CD1c-positive myeloid dendritic cell (primary cell): ENCODE measurements around the gene PRDM16.

Source experiments
- DNase-seq: peaks from one replicate; pipeline ENCODE4 v3.0.0-alpha.2; 2016; ENCODE audit errors: extremely low spot score

PRDM16 gene

DNA sequence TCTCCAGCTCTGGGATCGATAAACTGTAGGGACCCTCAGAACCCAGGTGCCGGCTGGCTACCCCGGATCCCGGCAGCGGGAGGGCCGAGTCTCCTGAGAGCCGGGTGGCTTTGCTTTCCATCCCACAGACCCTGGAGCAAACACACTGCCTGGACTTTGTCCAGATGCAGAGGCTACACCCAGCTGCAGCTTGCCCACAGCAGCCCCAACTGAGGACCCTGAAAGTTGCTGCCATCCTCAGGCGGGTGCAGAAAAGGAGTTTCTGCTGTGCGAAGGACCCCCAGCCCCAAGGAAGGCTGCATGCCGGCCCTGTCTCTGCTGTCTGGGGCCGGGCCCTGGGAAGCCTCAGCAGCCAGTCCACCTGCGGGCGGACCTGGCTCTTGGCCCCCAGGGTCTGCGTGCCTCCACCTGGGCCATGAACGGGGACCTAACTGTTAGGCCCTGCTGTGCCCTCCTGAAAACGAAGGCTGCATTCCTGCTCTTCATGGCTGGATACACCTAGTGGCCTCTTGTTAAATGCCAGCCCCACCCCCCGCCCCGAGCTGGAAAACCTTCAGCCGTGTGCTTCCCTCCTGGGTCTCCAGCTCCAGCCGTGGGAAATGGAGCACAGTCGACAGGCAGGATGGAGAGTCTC, 287.9 kb downstream of the PRDM16 start:
- DNase-seq, result no peak

GRCh38 chr1:3357526-3358297, 288.7 kb downstream of the PRDM16 start:
- no peak for DNase-seq

DNA sequence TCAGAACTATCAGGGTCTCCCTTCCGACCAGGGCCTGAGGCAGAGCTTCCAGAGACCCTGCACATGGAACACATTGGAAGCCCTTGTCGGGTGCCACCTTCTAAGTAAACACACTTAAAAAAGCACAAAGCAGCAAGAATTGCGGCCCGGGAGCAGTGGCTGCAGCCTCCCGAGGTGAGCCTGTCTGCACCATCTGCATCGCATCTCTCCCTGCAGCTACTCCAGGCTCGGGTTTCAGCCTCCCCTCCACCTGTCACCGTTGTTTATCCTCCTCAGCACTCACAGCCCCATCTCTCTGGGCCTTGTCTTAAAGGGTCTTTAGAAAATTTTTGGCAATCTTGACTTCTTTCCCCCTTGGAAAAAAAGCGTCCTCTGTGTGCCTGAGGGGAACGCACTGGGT, 290.3 kb downstream of the PRDM16 start:
- DNase-seq, result no peak

DNA sequence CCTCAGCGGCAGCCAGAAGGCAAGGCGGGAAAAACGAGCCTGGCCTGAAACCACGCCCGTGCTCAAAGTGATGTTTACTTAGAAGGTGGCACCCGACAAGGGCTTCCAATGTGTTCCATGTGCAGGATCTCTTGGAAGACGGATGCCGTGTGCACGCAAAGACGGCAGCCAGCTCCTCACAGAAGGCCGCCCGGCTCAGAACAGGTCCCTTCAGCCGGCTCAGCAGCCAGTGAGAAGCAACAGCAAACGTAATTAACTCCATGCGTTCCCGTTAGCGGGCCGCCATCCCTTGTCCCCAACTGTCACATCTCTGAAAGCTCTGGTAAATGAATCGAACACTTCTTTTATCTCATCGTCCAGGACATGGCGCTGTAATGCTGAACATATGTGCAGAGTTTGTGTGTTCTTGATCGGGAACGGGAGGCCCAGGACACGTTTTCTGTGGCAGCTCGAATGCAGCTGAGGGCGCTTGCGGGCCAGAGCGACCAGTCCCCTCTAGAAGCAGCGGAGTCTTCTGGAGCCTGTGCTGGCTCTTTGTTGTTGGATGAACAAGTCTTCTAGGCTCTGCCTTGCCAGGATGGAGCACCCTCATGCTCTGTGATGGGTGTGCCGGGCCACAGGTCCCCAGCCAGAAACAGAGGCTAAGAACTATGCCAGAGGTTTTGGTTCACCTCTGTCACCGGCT, 290.9 kb downstream of the PRDM16 start:
- no peak for DNase-seq

DNA sequence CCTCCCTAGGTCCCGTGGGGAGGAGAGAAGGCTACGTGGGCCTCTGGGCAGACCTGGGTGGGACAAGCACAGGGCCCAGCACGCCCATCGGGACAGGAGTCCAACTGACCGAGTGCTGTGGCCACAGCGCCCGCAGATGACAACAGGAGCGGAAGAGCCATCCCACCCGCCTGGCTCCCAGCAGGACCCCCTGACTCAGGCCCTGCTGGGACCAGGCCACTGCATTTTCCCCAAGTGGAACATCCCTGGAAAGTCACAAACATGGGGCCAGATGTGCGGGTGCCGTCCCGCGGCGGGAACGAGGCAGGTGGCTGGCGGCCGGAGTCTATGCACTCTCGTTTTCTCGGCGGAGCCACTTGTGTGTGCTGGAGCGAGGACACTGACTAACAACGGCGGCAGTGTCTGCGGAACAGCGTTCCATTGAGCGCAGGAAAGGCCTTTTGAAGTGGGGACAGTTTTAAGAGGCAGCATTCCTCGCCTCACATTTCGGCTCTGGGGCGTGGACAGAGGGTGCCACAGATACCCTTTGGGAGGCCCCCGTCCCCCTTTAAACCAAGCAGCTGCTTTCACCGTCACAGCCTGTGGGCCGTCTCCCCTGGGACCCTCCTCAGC, 291.7 kb downstream of the PRDM16 start:
- no peak for DNase-seq

DNA sequence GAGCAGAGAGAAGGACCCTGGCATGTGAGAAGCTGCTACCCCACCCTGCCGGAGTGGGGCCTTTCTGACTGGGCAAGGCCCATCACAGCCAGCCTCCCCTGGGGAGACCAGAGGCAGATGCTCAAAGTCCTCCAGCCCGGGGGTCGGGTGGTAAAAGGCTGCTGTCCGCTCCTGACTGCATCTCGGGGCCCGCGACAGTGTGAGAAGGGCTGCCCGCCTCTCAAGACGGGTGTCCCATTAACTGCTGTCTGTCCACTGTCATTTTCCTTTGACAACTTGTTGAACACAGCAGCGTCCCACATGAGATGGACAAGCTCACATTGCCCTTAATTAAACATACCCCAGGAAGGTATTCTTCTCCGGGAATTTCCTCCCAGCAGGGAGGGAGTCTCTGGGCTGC, 294.0 kb downstream of the PRDM16 start:
- DNase-seq, result no peak

DNA sequence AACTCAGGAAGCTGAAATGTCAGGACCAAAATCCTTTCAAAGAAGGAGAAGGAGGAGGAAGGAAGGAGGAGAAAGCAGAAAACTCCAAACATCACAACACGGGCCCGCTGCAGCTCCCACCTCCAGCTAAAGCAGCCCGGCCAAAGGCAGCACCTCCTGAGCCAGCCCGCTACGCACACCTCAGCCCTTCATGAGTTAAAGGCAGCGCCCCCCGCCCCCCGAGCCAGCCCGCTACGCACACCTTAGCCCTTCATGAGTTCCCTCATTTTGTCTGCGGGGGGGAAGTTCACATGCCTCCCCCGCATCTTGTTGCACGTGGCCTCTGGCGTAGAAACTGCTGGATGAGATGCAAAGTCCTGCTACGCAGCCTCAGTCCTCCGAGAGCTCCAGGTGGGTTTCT, 294.8 kb downstream of the PRDM16 start:
- no peak for DNase-seq

DNA sequence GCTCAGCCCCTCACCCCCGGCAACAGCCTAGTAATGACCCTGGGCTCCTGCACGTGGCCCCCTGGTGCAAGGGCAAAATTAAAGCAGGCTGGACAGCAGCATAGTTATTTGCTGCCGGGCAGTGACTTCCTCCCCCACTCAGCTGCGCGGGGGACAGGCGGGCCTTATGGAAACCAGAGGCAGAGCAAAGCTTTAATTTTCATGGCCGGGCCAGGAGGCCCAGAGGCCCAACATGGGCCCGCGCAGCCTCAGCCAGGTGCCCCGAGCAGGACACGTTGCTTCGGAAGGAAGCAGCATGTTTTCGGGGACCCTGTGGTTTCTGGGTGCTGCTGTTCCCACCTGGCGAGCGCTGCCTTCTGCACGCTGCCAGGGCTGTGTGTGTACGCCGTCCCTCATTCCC, 295.5 kb downstream of the PRDM16 start:
- DNase-seq, result no peak

DNA sequence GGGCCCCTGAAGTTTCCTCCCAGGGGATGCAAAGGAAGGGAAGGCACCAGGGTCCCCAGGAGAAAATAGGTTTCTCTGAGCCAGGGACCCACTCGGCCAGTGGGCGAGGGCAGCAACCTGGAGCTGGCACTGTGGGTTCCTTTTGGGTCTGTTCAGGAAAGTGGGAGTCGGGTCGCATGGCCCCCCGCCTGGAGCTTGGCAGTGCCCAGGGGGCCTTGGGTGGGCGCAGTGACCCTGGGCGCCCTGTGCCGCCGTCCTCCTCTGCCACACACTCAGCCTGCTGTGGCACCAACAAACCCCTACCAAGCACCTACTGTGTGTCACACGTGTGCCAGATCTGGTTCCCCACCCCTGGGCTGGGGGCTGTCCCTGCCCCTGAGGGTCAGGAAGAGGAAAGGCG, 296.0 kb downstream of the PRDM16 start:
- DNase-seq, result no peak

DNA sequence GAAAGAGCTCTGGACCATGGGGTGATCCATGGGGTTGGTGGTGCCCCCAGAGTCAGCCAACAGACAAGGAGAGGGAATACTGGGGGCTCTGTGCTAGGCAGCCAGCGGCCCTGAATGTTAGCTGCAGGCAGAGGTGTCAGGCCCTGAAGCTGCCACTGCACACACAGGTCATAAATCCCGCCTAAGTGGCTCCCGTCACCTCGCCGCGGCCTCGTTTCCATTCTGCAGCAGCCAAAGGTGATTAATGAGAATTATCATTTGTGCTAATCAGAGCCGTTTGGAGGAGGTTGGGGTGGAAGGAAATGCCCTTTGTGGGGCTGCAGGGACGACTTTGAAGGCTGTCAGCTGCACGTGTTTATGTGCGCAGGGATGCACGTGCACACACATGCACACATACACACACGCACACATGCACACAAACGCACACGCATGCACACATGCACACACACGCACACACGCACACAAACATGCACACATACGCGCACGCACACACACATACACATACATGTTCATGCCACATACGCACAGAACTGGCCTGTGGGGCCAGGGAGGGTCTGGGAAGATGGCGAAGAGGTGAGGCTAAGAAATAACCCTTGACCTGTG, 296.6 kb downstream of the PRDM16 start:
- DNase-seq, result no peak

GRCh38 chr1:3366126-3367051, 297.4 kb downstream of the PRDM16 start:
- DNase-seq, result no peak

- no peak for DNase-seq
Observed at GRCh38 chr1:3367376-3367775, 298.4 kb downstream of the PRDM16 start.

DNA sequence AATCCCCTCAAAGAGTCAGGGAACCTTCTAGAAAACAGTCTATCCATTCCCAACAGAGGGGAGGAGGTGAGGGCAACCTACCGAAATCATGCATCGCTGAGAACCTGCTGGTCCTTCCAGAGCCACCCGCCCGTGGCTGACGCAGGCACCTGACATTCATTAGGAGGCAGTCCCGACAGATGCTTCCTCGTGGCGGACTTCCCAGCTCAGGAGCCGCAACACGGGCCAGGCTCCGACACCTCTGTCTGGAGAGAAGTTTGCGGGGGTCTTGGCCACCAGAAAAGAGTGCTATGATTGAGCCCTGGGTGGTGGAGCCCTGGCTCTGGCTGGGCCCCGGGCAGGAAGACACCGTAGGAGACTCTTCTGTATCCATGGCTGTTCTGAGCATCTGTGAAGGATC, 299.1 kb downstream of the PRDM16 start:
- DNase-seq, result no peak

- DNase-seq, result no peak
Observed at GRCh38 chr1:3368711-3369445, 299.9 kb downstream of the PRDM16 start.

- DNase-seq, result no peak
Observed at GRCh38 chr1:3369446-3370076, 300.6 kb downstream of the PRDM16 start.

DNA sequence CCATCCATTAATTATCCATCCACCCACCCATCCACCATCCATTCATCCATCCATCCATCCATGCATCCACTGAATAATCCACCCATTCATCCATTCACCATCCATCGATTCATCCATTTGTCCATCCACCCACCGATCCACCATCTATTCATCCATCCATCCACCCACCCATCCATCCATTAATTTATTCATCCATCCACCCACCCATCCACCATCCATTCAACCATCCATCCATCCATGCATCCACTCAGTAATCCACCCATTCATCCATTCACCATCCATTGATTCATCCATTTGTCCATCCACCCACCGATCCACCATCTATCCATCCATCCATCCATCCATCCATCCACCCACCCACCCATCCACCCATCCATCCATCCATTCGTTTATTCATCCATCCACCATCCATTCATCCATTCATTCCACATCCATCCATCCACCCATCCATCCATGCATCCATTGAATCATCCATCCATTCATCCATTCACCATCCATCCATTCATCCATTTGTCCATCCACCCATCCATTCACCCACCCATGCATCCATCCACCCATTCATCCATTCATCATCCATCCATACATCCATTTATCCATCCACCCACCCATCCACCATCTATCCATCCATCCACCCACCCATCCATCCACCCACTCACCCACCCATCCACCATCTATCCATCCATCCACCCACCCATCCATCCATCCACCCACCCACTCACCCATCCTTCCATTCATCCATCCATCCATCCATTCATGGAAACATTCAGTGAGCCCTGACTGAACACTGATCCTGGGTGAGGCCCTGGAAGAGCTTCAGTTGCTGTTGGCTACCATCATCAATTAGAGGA, 302.1 kb downstream of the PRDM16 start:
- no peak for DNase-seq

DNA sequence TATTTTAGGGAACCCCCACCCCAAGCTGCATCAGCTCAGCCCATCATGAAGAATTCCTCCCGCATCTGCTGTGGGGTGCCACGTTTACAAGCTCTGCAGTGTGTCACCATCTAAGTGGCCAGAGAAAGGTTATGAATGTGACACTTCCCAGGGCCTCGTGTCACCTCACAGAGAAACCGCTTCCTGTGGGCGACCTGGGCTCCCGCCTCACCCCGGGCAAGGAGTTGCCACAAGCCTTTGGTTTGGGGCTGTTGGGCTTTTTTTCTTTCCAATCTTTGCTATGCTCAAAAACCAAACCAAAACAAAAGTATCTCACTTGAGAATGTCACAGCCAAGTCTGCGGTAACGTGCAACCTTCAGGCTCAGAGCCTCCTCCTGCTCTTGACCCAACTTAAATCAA, 303.3 kb downstream of the PRDM16 start:
- no peak for DNase-seq

GRCh38 chr1:3373175-3373574, 304.2 kb downstream of the PRDM16 start:
- no peak for DNase-seq
